ENCODE data around the gene NSUN2. TPM values are rescaled to one million over a fixed set of nuclear protein-coding genes. Genes with fewer than 3 reads are reported as not detected.

NSUN2 gene
- total and polyA plus RNA-seq, 5 donors from 2014 or later, result 26.0 to 60.4 (median 26.6) TPM

GRCh38 chr5:6581559-6582426, 51.1 kb downstream of the NSUN2 start:
- H3K27me3 Mint-ChIP-seq, result peaks cover 36% of the 10 kb centered on the region

GRCh38 chr5:6581090-6581489, 51.8 kb downstream of the NSUN2 start:
- H3K27me3 ChIP-seq (ENCODE audit: control insufficient read depth, insufficient read depth, low read length), result peaks cover 19% of the 10 kb centered on the region
- no peaks in the 10 kb centered on the region for H3K36me3 Mint-ChIP-seq

More at GRCh38 chr5:6581559-6582426, 51.1 kb downstream of the NSUN2 start:
- Mint-ChIP-seq H3K9me3 (peaks cover 0 to 3% (median 0%) of the 10 kb centered on the region in 7 donors), H3K4me3 (no peak overlapping the region), H3K4me1 (peaks cover 0 to 5% (median under 1%) of the 10 kb centered on the region in 4 donors), H3K36me3 (no peaks in the 10 kb centered on the region), H3K27ac (no peak overlapping the region)
- Histone ChIP-seq H3K9me3 (ENCODE audit: control insufficient read depth in 2 of 2, low read length in 2 of 2) (no peaks in the 10 kb centered on the region), H3K27me3 (ENCODE audit: control insufficient read depth, insufficient read depth, low read length) (peaks cover 19% of the 10 kb centered on the region), H3K4me3 (ENCODE audit: low read depth, low read length) (no peak overlapping the region), H3K4me1 (ENCODE audit: control insufficient read depth, insufficient read depth, low read length, poor library complexity, severe bottlenecking) (peaks cover 4% of the 10 kb centered on the region), H3K36me3 (ENCODE audit: control insufficient read depth, insufficient read depth, low read length) (no peaks in the 10 kb centered on the region), H3K27ac (ENCODE audit: insufficient read depth, low read length, poor library complexity, severe bottlenecking) (no peak overlapping the region)
- no peak for DNase-seq
- ATAC-seq (ENCODE audit: low read depth in 2 of 2), result no peak

DNA sequence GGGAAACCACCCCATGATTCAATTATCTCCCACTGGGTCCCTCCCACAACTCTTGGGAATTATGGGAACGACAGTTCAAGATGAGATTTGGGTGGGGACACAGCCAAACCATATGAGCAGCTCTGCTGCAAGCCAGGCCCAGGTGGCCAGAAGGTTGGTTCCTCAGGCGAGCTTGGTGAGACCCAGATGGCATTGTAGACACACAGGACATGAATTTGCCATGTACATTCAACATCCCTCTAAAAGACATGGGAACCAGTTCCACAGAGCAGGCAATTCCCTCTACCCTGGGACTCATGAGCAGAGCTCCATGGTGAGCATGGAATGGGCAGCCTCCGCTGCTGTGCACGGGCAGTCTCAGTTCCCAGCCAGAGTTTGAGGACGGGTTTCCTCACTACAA, 53.3 kb downstream of the NSUN2 start:
- no peak for ATAC-seq (ENCODE audit: low read depth in 2 of 2)

More at GRCh38 chr5:6581090-6581489, 51.8 kb downstream of the NSUN2 start:
- Mint-ChIP-seq H3K4me1 (peaks cover 0 to 5% (median under 1%) of the 10 kb centered on the region in 4 donors), H3K4me3 (no peak overlapping the region), H3K27ac (no peak overlapping the region), H3K9me3 (peaks cover 0 to 3% (median 0%) of the 10 kb centered on the region in 7 donors), H3K27me3 (peaks cover 40% of the 10 kb centered on the region)
- H3K4me3 ChIP-seq (ENCODE audit: low read depth, low read length), result no peak overlapping the region
- H3K9me3 ChIP-seq (ENCODE audit: control insufficient read depth in 2 of 2, low read length in 2 of 2), result no peaks in the 10 kb centered on the region
- no peak overlapping the region for H3K27ac ChIP-seq (ENCODE audit: insufficient read depth, low read length, poor library complexity, severe bottlenecking)
- H3K4me1 ChIP-seq (ENCODE audit: control insufficient read depth, insufficient read depth, low read length, poor library complexity, severe bottlenecking), result peaks cover 4% of the 10 kb centered on the region
- ATAC-seq (ENCODE audit: low read depth in 2 of 2), result no peak
- no peaks in the 10 kb centered on the region for H3K36me3 ChIP-seq (ENCODE audit: control insufficient read depth, insufficient read depth, low read length)
- no peak for DNase-seq

DNA sequence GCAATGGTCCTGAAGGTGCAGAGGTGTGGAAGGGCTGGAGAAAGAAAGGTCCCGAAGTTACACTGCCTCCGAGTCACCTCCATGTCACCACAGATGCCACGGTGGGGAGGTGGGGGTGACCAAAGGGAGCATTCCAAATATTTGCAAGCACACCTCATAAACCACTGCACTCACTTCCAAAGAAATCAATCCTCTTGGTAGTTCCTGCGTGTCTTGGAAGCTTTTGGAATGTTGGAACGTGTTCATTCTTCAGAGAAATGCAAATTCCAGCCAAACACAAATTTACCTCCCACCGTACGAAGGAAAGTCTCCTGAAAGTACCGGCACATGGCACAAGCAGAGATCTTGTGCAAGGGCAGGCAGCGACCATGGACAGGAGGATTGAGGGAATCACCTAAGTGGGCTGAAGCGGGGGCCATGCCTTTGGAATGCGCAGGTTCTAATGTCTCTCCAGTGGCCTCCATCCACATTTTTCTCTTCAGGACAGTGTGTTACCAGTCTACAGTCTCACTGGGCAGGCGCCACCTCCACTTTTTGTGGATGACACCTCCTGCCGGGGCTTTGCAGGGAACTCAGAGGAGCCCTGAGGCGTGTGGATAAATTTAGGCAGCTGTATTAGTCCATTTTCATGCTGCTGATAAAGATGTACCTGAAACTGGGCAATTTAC, 54.0 kb downstream of the NSUN2 start:
- no peak for DNase-seq
- Mint-ChIP-seq H3K4me3 (no peak overlapping the region), H3K36me3 (no peaks in the 10 kb centered on the region), H3K27ac (no peak overlapping the region), H3K27me3 (peaks cover 25% of the 10 kb centered on the region), H3K9me3 (no peaks in the 10 kb centered on the region), H3K4me1 (peaks cover 0 to 5% (median under 1%) of the 10 kb centered on the region in 4 donors)
- Histone ChIP-seq H3K4me1 (ENCODE audit: control insufficient read depth, insufficient read depth, low read length, poor library complexity, severe bottlenecking) (peaks cover 4% of the 10 kb centered on the region), H3K27me3 (ENCODE audit: control insufficient read depth, insufficient read depth, low read length) (peaks cover 16% of the 10 kb centered on the region), H3K36me3 (ENCODE audit: control insufficient read depth, insufficient read depth, low read length) (no peaks in the 10 kb centered on the region), H3K27ac (ENCODE audit: insufficient read depth, low read length, poor library complexity, severe bottlenecking) (no peak overlapping the region), H3K4me3 (ENCODE audit: low read depth, low read length) (no peak overlapping the region), H3K9me3 (ENCODE audit: control insufficient read depth in 2 of 2, low read length in 2 of 2) (no peaks in the 10 kb centered on the region)
- ATAC-seq (ENCODE audit: low read depth in 2 of 2), result no peak

More for the DNA sequence above, 53.3 kb downstream of the NSUN2 start:
- Mint-ChIP-seq H3K4me1 (peaks cover 0 to 5% (median under 1%) of the 10 kb centered on the region in 4 donors), H3K9me3 (peaks cover 0 to 3% (median 0%) of the 10 kb centered on the region in 7 donors), H3K36me3 (no peaks in the 10 kb centered on the region), H3K27ac (no peak overlapping the region), H3K4me3 (no peak overlapping the region), H3K27me3 (peaks cover 30% of the 10 kb centered on the region)
- Histone ChIP-seq H3K4me3 (ENCODE audit: low read depth, low read length) (no peak overlapping the region), H3K27me3 (ENCODE audit: control insufficient read depth, insufficient read depth, low read length) (peaks cover 19% of the 10 kb centered on the region), H3K27ac (ENCODE audit: insufficient read depth, low read length, poor library complexity, severe bottlenecking) (no peak overlapping the region), H3K36me3 (ENCODE audit: control insufficient read depth, insufficient read depth, low read length) (no peaks in the 10 kb centered on the region), H3K9me3 (ENCODE audit: control insufficient read depth in 2 of 2, low read length in 2 of 2) (no peaks in the 10 kb centered on the region), H3K4me1 (ENCODE audit: control insufficient read depth, insufficient read depth, low read length, poor library complexity, severe bottlenecking) (peaks cover 4% of the 10 kb centered on the region)
- no peak for DNase-seq

DNA sequence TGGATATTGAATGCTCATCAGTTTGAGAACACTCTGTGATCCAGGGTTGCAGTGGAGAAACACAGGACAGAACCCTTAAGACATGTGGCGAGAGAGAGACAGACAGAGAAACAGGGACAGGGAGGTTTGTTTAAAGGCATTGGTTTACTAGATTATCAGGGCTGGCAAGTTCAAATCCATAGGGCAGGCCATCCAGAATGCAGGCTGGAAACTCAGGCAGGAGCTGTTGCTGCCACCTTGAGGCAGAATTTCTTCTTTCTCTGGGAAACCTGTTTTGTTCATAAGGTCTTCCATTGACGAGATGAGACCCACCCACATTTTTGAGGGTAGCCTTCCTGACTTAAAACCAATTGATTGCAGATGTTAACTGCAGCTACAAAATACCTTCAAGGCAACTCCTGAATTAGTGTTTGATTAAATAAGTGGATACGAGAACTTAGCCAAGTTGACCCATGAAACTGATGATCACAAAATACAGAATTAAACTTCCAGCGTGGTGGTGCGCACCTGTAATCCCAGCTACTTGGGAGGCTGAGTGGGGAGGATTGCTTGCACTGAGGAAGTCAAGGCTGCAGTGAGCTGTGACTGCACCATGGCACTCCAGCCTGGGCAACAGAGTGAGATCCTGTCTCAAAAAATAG, 55.9 kb downstream of the NSUN2 start:
- peaks cover 18% of the 10 kb centered on the region for H3K27me3 Mint-ChIP-seq

DNA sequence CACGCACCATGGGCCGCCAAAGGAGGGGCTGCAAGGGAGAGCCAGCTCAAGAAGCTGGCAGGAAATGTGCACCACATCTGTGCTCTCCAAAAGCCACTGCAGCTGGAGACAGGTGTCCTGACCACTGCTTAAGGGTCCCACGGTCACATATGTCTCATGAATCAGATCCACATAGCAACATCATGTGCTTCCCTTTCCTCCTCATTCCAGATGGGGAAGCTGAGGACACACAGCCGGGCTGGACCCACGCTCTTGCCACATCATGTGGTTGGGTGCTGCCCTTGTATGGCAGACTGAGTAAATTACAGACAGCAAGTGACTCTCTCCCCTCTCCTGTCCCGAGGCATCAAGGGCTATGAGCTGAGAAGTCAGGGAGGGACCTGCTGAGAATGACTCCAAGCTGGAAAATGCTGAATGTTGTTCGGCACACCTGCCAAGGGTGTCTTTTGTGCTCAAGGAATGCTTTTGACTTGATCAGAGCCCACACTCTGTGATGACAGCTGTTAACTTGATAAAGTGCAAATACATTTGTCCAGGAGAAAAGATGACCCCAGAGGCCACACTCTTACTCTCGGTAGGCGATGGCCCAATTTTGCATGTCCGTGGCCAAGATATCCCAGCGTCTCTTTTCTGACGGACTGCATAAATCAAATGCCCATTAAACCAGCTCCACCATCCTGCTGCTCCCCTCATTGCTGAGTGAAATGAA, 58.2 kb downstream of the NSUN2 start:
- Histone ChIP-seq H3K9me3 (ENCODE audit: control insufficient read depth in 2 of 2, low read length in 2 of 2) (no peaks in the 10 kb centered on the region), H3K4me1 (ENCODE audit: control insufficient read depth, insufficient read depth, low read length, poor library complexity, severe bottlenecking) (no peaks in the 10 kb centered on the region), H3K36me3 (ENCODE audit: control insufficient read depth, insufficient read depth, low read length) (no peaks in the 10 kb centered on the region), H3K27me3 (ENCODE audit: control insufficient read depth, insufficient read depth, low read length) (no peaks in the 10 kb centered on the region), H3K4me3 (ENCODE audit: low read depth, low read length) (no peak overlapping the region), H3K27ac (ENCODE audit: insufficient read depth, low read length, poor library complexity, severe bottlenecking) (no peak overlapping the region)
- no peak for ATAC-seq (ENCODE audit: low read depth in 2 of 2)
- H3K27ac Mint-ChIP-seq, result no peak overlapping the region
- no peaks in the 10 kb centered on the region for H3K9me3 Mint-ChIP-seq
- DNase-seq, result no peak
- peaks cover 5% of the 10 kb centered on the region for H3K27me3 Mint-ChIP-seq
- H3K4me3 Mint-ChIP-seq, result no peak overlapping the region
- no peaks in the 10 kb centered on the region for H3K36me3 Mint-ChIP-seq
- no peaks in the 10 kb centered on the region for H3K4me1 Mint-ChIP-seq

More for the DNA sequence above, 55.9 kb downstream of the NSUN2 start:
- Mint-ChIP-seq H3K4me1 (no peaks in the 10 kb centered on the region), H3K27ac (peak overlapping the region in 1 of 3 donors; percentile 45), H3K9me3 (no peaks in the 10 kb centered on the region), H3K4me3 (no peak overlapping the region), H3K36me3 (no peaks in the 10 kb centered on the region)
- H3K27ac ChIP-seq (ENCODE audit: insufficient read depth, low read length, poor library complexity, severe bottlenecking), result no peak overlapping the region
- DNase-seq (peak in 1 of 3 donors; percentile 27), ATAC-seq (ENCODE audit: low read depth in 2 of 2) (no peak)
- H3K27me3 ChIP-seq (ENCODE audit: control insufficient read depth, insufficient read depth, low read length), result peaks cover 10% of the 10 kb centered on the region
- H3K9me3 ChIP-seq (ENCODE audit: control insufficient read depth in 2 of 2, low read length in 2 of 2), result no peaks in the 10 kb centered on the region
- no peak overlapping the region for H3K4me3 ChIP-seq (ENCODE audit: low read depth, low read length)
- H3K4me1 ChIP-seq (ENCODE audit: control insufficient read depth, insufficient read depth, low read length, poor library complexity, severe bottlenecking), result no peaks in the 10 kb centered on the region
- H3K36me3 ChIP-seq (ENCODE audit: control insufficient read depth, insufficient read depth, low read length), result no peaks in the 10 kb centered on the region

GRCh38 chr5:6574111-6574510, 58.7 kb downstream of the NSUN2 start:
- H3K4me3 ChIP-seq (ENCODE audit: low read depth, low read length), result no peak overlapping the region
- H3K9me3 ChIP-seq (ENCODE audit: control insufficient read depth in 2 of 2, low read length in 2 of 2), result no peaks in the 10 kb centered on the region
- no peaks in the 10 kb centered on the region for H3K4me1 Mint-ChIP-seq
- no peak overlapping the region for H3K27ac Mint-ChIP-seq
- H3K27ac ChIP-seq (ENCODE audit: insufficient read depth, low read length, poor library complexity, severe bottlenecking), result no peak overlapping the region
- ATAC-seq (ENCODE audit: low read depth in 2 of 2), result no peak
- no peaks in the 10 kb centered on the region for H3K27me3 ChIP-seq (ENCODE audit: control insufficient read depth, insufficient read depth, low read length)
- H3K4me1 ChIP-seq (ENCODE audit: control insufficient read depth, insufficient read depth, low read length, poor library complexity, severe bottlenecking), result no peaks in the 10 kb centered on the region
- no peaks in the 10 kb centered on the region for H3K36me3 Mint-ChIP-seq
- no peaks in the 10 kb centered on the region for H3K36me3 ChIP-seq (ENCODE audit: control insufficient read depth, insufficient read depth, low read length)
- peaks cover 5% of the 10 kb centered on the region for H3K27me3 Mint-ChIP-seq
- no peak for DNase-seq
- H3K4me3 Mint-ChIP-seq, result no peak overlapping the region
- no peaks in the 10 kb centered on the region for H3K9me3 Mint-ChIP-seq

Data from CD4-positive, CD25-positive, alpha-beta regulatory T cell (primary cell).